Osteocyte (in vitro differentiated cells): ENCODE data around the gene SELPLG. TPM values are rescaled to one million over a fixed set of nuclear protein-coding genes. Genes with fewer than 3 reads are reported as not detected.
"Not testable (repeated sequence)": the region's sequence is repeated elsewhere in the genome, so short reads cannot be mapped to it uniquely, and the experiment has no call there.

Experiments
- DNase-seq: peaks from one replicate; pipeline ENCODE4 v3.0.0; 2021; ENCODE audit warnings: mixed read lengths; ENCODE audit not compliant: unreplicated experiment; ENCODE audit errors: extremely low spot score
- H3K27ac Mint-ChIP-seq: one replicate; pipeline ENCODE4 v1.8.0; 2021; ENCODE audit warnings: mild to moderate bottlenecking, mixed read lengths; ENCODE audit not compliant: unreplicated experiment
- H3K27me3 Mint-ChIP-seq: one replicate; pipeline ENCODE4 v1.8.0; 2021; ENCODE audit warnings: mixed read lengths; ENCODE audit not compliant: unreplicated experiment
- H3K36me3 Mint-ChIP-seq: one replicate; pipeline ENCODE4 v1.8.0; 2021; ENCODE audit warnings: mixed read lengths; ENCODE audit not compliant: unreplicated experiment
- H3K4me1 Mint-ChIP-seq: one replicate; pipeline ENCODE4 v1.8.0; 2021; ENCODE audit warnings: mixed read lengths; ENCODE audit not compliant: unreplicated experiment
- H3K4me3 Mint-ChIP-seq: one replicate; pipeline ENCODE4 v1.8.0; 2021; ENCODE audit warnings: mild to moderate bottlenecking, moderate library complexity, mixed read lengths; ENCODE audit not compliant: unreplicated experiment
- H3K9me3 Mint-ChIP-seq: one replicate; pipeline ENCODE4 v1.8.0; 2021; ENCODE audit warnings: mixed read lengths; ENCODE audit not compliant: unreplicated experiment
- CTCF ChIP-seq: fragments of 200-600 bp; sonication (generic); IDR thresholded peaks from 2 replicates; pipeline ENCODE4 v1.5.0; 2021; ENCODE audit warnings: antibody characterized with exemption, mild to moderate bottlenecking, moderate library complexity
- total RNA-seq: library from RNA; stranded (reverse); gene quantifications from 2 replicates; pipeline ENCODE4 v1.2.1, GENCODE V29; 2021

SELPLG gene
- total RNA-seq, 1 donor from 2014 or later, result 0.59 TPM

GRCh38 chr12:108578813-108579212 is 54.9 kb downstream of the SELPLG start:
- no peaks in the 10 kb centered on the region for H3K36me3 Mint-ChIP-seq
- no peak overlapping the region for H3K4me3 Mint-ChIP-seq
- no peaks in the 10 kb centered on the region for H3K9me3 Mint-ChIP-seq
- no peak for DNase-seq
- no peaks in the 10 kb centered on the region for H3K27me3 Mint-ChIP-seq
- H3K27ac Mint-ChIP-seq, result peak overlapping the region; percentile 80
- TF ChIP-seq CTCF, result no peak
- peaks cover 48% of the 10 kb centered on the region for H3K4me1 Mint-ChIP-seq

- TF ChIP-seq CTCF, result no peak
- DNase-seq, result no peak
- Mint-ChIP-seq H3K4me3 (no peak overlapping the region), H3K4me1 (peaks cover 42% of the 10 kb centered on the region), H3K9me3 (no peaks in the 10 kb centered on the region), H3K36me3 (no peaks in the 10 kb centered on the region), H3K27ac (peak overlapping the region; percentile 80), H3K27me3 (no peaks in the 10 kb centered on the region)
These were observed 55.4 kb downstream of the SELPLG start for GRCh38 chr12:108578264-108578663.

- Mint-ChIP-seq H3K27ac (peak overlapping the region; percentile 7), H3K4me1 (peaks cover 36% of the 10 kb centered on the region), H3K4me3 (no peak overlapping the region), H3K36me3 (no peaks in the 10 kb centered on the region), H3K9me3 (no peaks in the 10 kb centered on the region), H3K27me3 (no peaks in the 10 kb centered on the region)
- no peak for DNase-seq
- TF ChIP-seq CTCF, result no peak
These were observed 56.2 kb downstream of the SELPLG start for GRCh38 chr12:108577458-108577857.

GRCh38 chr12:108576660-108577234 is 56.9 kb downstream of the SELPLG start:
- H3K9me3 Mint-ChIP-seq, result no peaks in the 10 kb centered on the region
- peak overlapping the region; percentile 50 for H3K27ac Mint-ChIP-seq
- H3K4me3 Mint-ChIP-seq, result no peak overlapping the region
- TF ChIP-seq CTCF, result no peak
- H3K36me3 Mint-ChIP-seq, result no peaks in the 10 kb centered on the region
- no peak for DNase-seq
- H3K27me3 Mint-ChIP-seq, result no peaks in the 10 kb centered on the region
- H3K4me1 Mint-ChIP-seq, result peaks cover 36% of the 10 kb centered on the region

- no peaks in the 10 kb centered on the region for H3K27me3 Mint-ChIP-seq
- peaks cover 32% of the 10 kb centered on the region for H3K4me1 Mint-ChIP-seq
- TF ChIP-seq CTCF, result no peak
- no peak overlapping the region for H3K27ac Mint-ChIP-seq
- H3K9me3 Mint-ChIP-seq, result no peaks in the 10 kb centered on the region
- peak; percentile 56 for DNase-seq
- H3K36me3 Mint-ChIP-seq, result no peaks in the 10 kb centered on the region
- no peak overlapping the region for H3K4me3 Mint-ChIP-seq
These were observed 58.3 kb downstream of the SELPLG start for GRCh38 chr12:108575199-108575912.

- H3K36me3 Mint-ChIP-seq, H3K4me3 Mint-ChIP-seq, H3K27ac Mint-ChIP-seq, DNase-seq, H3K9me3 Mint-ChIP-seq, H3K27me3 Mint-ChIP-seq: not testable (repeated sequence)
- peaks cover 25% of the 10 kb centered on the region for H3K4me1 Mint-ChIP-seq
These were observed 59.4 kb downstream of the SELPLG start for GRCh38 chr12:108574276-108574675.
